Pancreas (tissue), 10 donors: Measurements from ENCODE around the gene A1CF. TPM values are rescaled to one million over a fixed set of nuclear protein-coding genes. Genes with fewer than 3 reads are reported as not detected.

Experiments used
- ATAC-seq, 4 donors: fragments of 200-7000 bp; cut with Tn5 transposase; one replicate each; pipeline versions ENCODE4 v1.8.0 to v1.9.1; 2020; ENCODE audit warnings: mild to moderate bottlenecking in 4 of 4, moderate library complexity in 4 of 4
- DNase-seq, 6 donors: peaks; one replicate each; pipeline ENCODE4 v3.0.0-alpha.2; 2020
- FAIRE-seq: peaks from 2 replicates; lab custom pipeline; 2012; peaks lifted over from hg19 to GRCh38; lab: Jason Lieb, UNC
- H3K27ac ChIP-seq, 4 donors: fragments of 200-600 bp; sonication (generic); 1 replicate in 3 of 4; 2 replicates in 1 of 4; pipeline versions ENCODE4 v1.5.0 to v1.8.0; 2020
- H3K27me3 ChIP-seq, 4 donors: fragments of 200-600 bp; one replicate each; pipeline ENCODE4 v1.8.0; 2021
- H3K36me3 ChIP-seq, 3 donors: fragments of 200-600 bp; sonication (generic) in 1 of 3; one replicate each; pipeline versions ENCODE4 v1.5.0 to v1.8.0; 2020 to 2021
- H3K4me1 ChIP-seq, 3 donors: fragments of 200-600 bp; one replicate each; pipeline ENCODE4 v1.8.0; 2021
- H3K4me3 ChIP-seq, 4 donors: fragments of 200-600 bp; sonication (generic) in 2 of 4; one replicate each; pipeline versions ENCODE4 v1.5.0 to v1.8.0; 2020 to 2021
- H3K9me3 ChIP-seq, 4 donors: fragments of 200-600 bp; one replicate each; pipeline ENCODE4 v1.8.0; 2021
- CTCF ChIP-seq, 4 donors: fragments of 200-600 bp; sonication (generic) in 3 of 4; IDR thresholded peaks; one replicate each; pipeline versions ENCODE4 v1.5.0 to v1.8.0; 2021; ENCODE audit warnings: antibody characterized with exemption in 4 of 4
- WGBS, 2 donors: extraction: QIAGEN DNeasy Blood & Tissue Kit; methylation state at CpG; one replicate each; pipeline ENCODE4 v1.1.7; 2013; 5-methylcytosine and 5-hydroxymethylcytosine counted together
- intact Hi-C, 3 donors: fragments of 100-400 bp; cut with DNase I; formaldehyde crosslinking; loops; one replicate each; pipeline versions ENCODE4 v1.11.1 to v1.14.2; 2022
- polyA plus RNA-seq, 2 donors: library from polyadenylated mRNA; stranded (reverse); fragments of 200-250 nt; gene quantifications; one replicate each; pipeline ENCODE4 v1.2.3, GENCODE V29; 2013
- total RNA-seq, 6 donors: library from RNA; stranded (reverse); fragmentation: NEBNext Ultra II Directional in 4 of 6; extraction: Animal tissue kit (Norgen Biotek cat#: 25700) in 4 of 6; gene quantifications; one replicate each; pipeline versions ENCODE4 v1.2.1 to v1.2.4, GENCODE V29; 2021 to 2023
- donor health status: healthy with polysubstance abuse.
- donor health status: DM: no; HTN: no; CAD: no; lungs with moderate emphysema.
- donor health status: DM: no; HTN: no; CAD: no.
- donor health status: control.
- donor health status: control.
- donor health status: Bipolar disorder and iron deficiency.
- donor health status: DM: yes; HTN: yes; CAD: no.
- donor health status: DM: no; HTN: no; CAD: no.
- donor health status: DM: no; HTN: no; CAD: no.
- donor health status: DM: yes; HTN: yes; CAD: no.

Gene A1CF
- total RNA-seq: 10 to 100 TPM; 10.3 to 20.3 (median 15.6) TPM
- 1 to 10 TPM; 4.0 to 8.3 TPM for polyA plus RNA-seq

GRCh38 chr10:50885097-50885859 is at the start of gene A1CF:
A1CF (minus strand) TSS chr10:50885627; CDS start chr10:50859940, 25,687 bp downstream.
- intact Hi-C loops: no loop called here
- 17 to 20% methylated on average over 7 of the region's 7 CpGs for WGBS, 2 donors
- ATAC-seq (peak; percentile 27 to 63 (median 60)), DNase-seq (no peak), FAIRE-seq (peak; percentile 82)
- Histone ChIP-seq H3K9me3 (no peaks in the 10 kb centered on the region), H3K36me3 (no peaks in the 10 kb centered on the region), H3K27me3 (no peaks in the 10 kb centered on the region), H3K4me1 (peaks cover 14 to 23% (median 16%) of the 10 kb centered on the region in 3 donors), H3K4me3 (peak within 1 kb of the TSS in 3 of 4 donors; percentile 3 to 39 (median 21)), H3K27ac (peak within 1 kb of the TSS; percentile 6 to 50 (median 25))
- TF ChIP-seq CTCF (IDR thresholded peaks at IDR 0.05): no peak

GRCh38 chr10:50931948-50932431 is 46.6 kb upstream of the A1CF start:
- no peak overlapping the region for H3K27ac ChIP-seq
- peak; percentile 82 to 93 (median 91) for ATAC-seq
- no peaks in the 10 kb centered on the region for H3K9me3 ChIP-seq
- intact Hi-C loops: no loop called here
- H3K4me1 ChIP-seq: peaks cover 0 to 18% (median 12%) of the 10 kb centered on the region in 3 donors
- DNase-seq: peak in 4 of 6 donors; percentile 34 to 47 (median 37)
- no peaks in the 10 kb centered on the region for H3K36me3 ChIP-seq
- H3K27me3 ChIP-seq: no peaks in the 10 kb centered on the region
- no peak for TF ChIP-seq CTCF (IDR thresholded peaks at IDR 0.05)
- no peak for FAIRE-seq
- 50 to 60% methylated on average over 3 of the region's 3 CpGs for WGBS, 2 donors
- no peak overlapping the region for H3K4me3 ChIP-seq

- 93 to 100% methylated on average over 1 of the region's 1 CpG for WGBS, 2 donors
- Histone ChIP-seq H3K4me1 (peaks cover 0 to 18% (median 12%) of the 10 kb centered on the region in 3 donors), H3K9me3 (no peaks in the 10 kb centered on the region), H3K27me3 (no peaks in the 10 kb centered on the region), H3K27ac (no peak overlapping the region), H3K36me3 (no peaks in the 10 kb centered on the region), H3K4me3 (no peak overlapping the region)
- no peak for TF ChIP-seq CTCF (IDR thresholded peaks at IDR 0.05)
- intact Hi-C loops: no loop called here
- FAIRE-seq: no peak
- DNase-seq: no peak
- no peak for ATAC-seq
Observed at GRCh38 chr10:50929670-50930069, 44.2 kb upstream of the A1CF start.

- intact Hi-C loops: no loop called here
- Histone ChIP-seq H3K4me3 (no peak overlapping the region), H3K4me1 (peaks cover 0 to 18% (median 12%) of the 10 kb centered on the region in 3 donors), H3K36me3 (no peaks in the 10 kb centered on the region), H3K27me3 (no peaks in the 10 kb centered on the region), H3K9me3 (no peaks in the 10 kb centered on the region), H3K27ac (no peak overlapping the region)
- 46 to 48% methylated on average over 2 of the region's 2 CpGs for WGBS, 2 donors
- DNase-seq: peak in 1 of 6 donors; percentile 10
- no peak for FAIRE-seq
- ATAC-seq: peak in 2 of 4 donors; percentile 14 to 19
- no peak for TF ChIP-seq CTCF (IDR thresholded peaks at IDR 0.05)
Observed at GRCh38 chr10:50928190-50928552, 42.7 kb upstream of the A1CF start.
